Trophoblast cell (in vitro differentiated cells and primary cell): Measurements from ENCODE around the gene CHCHD3.

Experiments
- DNase-seq, 2 donors: peaks; one replicate each; pipeline ENCODE4 v3.0.0-alpha.2; 2016
- H2AFZ ChIP-seq: 2 replicates; pipeline ENCODE4 v1.6.1; 2013; ENCODE audit warnings: low read length, moderate library complexity, mild to moderate bottlenecking; ENCODE audit not compliant: insufficient read depth, poor library complexity
- H2AK5ac ChIP-seq: 2 replicates; pipeline ENCODE4 v1.6.1; 2013; ENCODE audit warnings: mild to moderate bottlenecking, low read length
- H2BK120ac ChIP-seq: 2 replicates; pipeline ENCODE4 v1.6.1; 2013; ENCODE audit warnings: low read length, mild to moderate bottlenecking, moderate library complexity; ENCODE audit not compliant: insufficient read depth, poor library complexity
- H2BK12ac ChIP-seq: 2 replicates; pipeline ENCODE4 v1.6.1; 2013; ENCODE audit warnings: mild to moderate bottlenecking, low read length, moderate library complexity
- H2BK5ac ChIP-seq: 2 replicates; pipeline ENCODE4 v1.6.1; 2013; ENCODE audit warnings: low read length, low read depth, moderate library complexity, mild to moderate bottlenecking; ENCODE audit not compliant: poor library complexity
- H3K14ac ChIP-seq: 2 replicates; pipeline ENCODE4 v1.6.1; 2013; ENCODE audit warnings: mild to moderate bottlenecking, low read length
- H3K18ac ChIP-seq: 2 replicates; pipeline ENCODE4 v1.6.1; 2013; ENCODE audit warnings: mild to moderate bottlenecking, low read length
- H3K23ac ChIP-seq: 2 replicates; pipeline ENCODE4 v1.6.1; 2013; ENCODE audit warnings: low read length
- H3K27ac ChIP-seq: 2 replicates; pipeline ENCODE4 v1.5.1; 2013; ENCODE audit warnings: low read depth, mild to moderate bottlenecking, inconsistent platforms, low read length, moderate library complexity
- H3K27me3 ChIP-seq: 2 replicates; pipeline ENCODE4 v1.6.1; 2013; ENCODE audit warnings: inconsistent platforms, mild to moderate bottlenecking, low read length, moderate library complexity; ENCODE audit not compliant: insufficient read depth
- H3K36me3 ChIP-seq, 2 experiments: 1 replicate in 1 of 2; 2 replicates in 1 of 2; pipeline ENCODE4 v1.6.1; 2013; ENCODE audit warnings: low read length in 2 of 2, mild to moderate bottlenecking in 2 of 2, moderate library complexity in 1 of 2; ENCODE audit not compliant: insufficient read depth in 2 of 2, control insufficient read depth in 1 of 2
- H3K4ac ChIP-seq: 2 replicates; pipeline ENCODE4 v1.6.1; 2013; ENCODE audit warnings: low read depth, mild to moderate bottlenecking, low read length, moderate library complexity
- H3K4me1 ChIP-seq, 2 experiments: 1 replicate in 1 of 2; 2 replicates in 1 of 2; pipeline ENCODE4 v1.6.1; 2013; ENCODE audit warnings: low read length in 2 of 2, mild to moderate bottlenecking in 2 of 2, moderate library complexity in 1 of 2; ENCODE audit not compliant: insufficient read depth in 2 of 2, control insufficient read depth in 1 of 2
- H3K4me2 ChIP-seq: 2 replicates; pipeline ENCODE4 v1.6.1; 2013; ENCODE audit warnings: inconsistent platforms, mild to moderate bottlenecking, low read length, moderate library complexity
- H3K4me3 ChIP-seq: 2 replicates; pipeline ENCODE4 v1.5.1; 2013; ENCODE audit warnings: mild to moderate bottlenecking, low read depth, low read length, inconsistent platforms
- H3K79me1 ChIP-seq: one replicate; pipeline ENCODE4 v1.6.1; 2013; ENCODE audit warnings: low read length
- H3K79me2 ChIP-seq: 2 replicates; pipeline ENCODE4 v1.6.1; 2013; ENCODE audit warnings: low read length, mild to moderate bottlenecking; ENCODE audit not compliant: control insufficient read depth, insufficient read depth, poor library complexity
- H3K9ac ChIP-seq: 2 replicates; pipeline ENCODE4 v1.6.1; 2013; ENCODE audit warnings: mild to moderate bottlenecking, low read length
- H3K9me3 ChIP-seq: 2 replicates; pipeline ENCODE4 v1.6.1; 2013; ENCODE audit warnings: low read depth, mild to moderate bottlenecking, control low read depth, inconsistent platforms, low read length; ENCODE audit not compliant: insufficient read depth
- H4K12ac ChIP-seq: 2 replicates; pipeline ENCODE4 v1.6.1; 2013; ENCODE audit warnings: low read depth, mild to moderate bottlenecking, low read length, moderate library complexity
- H4K8ac ChIP-seq: 2 replicates; pipeline ENCODE4 v1.6.1; 2013; ENCODE audit warnings: low read depth, mild to moderate bottlenecking, low read length, moderate library complexity
- H4K91ac ChIP-seq: one replicate; pipeline ENCODE4 v1.6.1; 2013; ENCODE audit warnings: low read depth, mild to moderate bottlenecking, low read length, moderate library complexity
- WGBS: extraction: QIAGEN DNeasy Blood & Tissue Kit; methylation state at CpG from one replicate; pipeline ENCODE4 v1.1.7; 2013; ENCODE audit warnings: missing lambda C conversion rate; ENCODE audit not compliant: insufficient read length, insufficient coverage; ENCODE audit errors: extremely low coverage; 5-methylcytosine and 5-hydroxymethylcytosine counted together

CHCHD3 gene

DNA sequence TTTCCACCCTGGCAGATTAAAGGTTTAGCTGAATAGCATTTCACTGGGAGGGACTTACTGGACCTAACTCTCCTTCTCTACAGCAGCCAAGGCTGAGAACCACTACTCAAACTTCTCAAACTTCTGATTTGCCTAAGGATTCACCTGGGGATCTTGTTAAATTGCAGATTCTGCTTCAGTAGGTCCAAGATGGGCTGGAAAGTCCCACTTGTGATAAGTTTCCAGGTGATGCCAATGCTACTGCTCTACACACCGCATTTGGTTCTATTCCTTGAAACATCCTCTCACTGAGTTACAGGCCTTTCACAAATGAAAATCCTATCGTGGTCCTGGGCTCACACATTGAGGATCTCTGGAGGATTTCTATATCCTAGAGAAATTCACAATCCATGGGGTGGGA, 147.9 kb downstream of the CHCHD3 start:
- no peak overlapping the region for H3K4ac ChIP-seq
- no peak overlapping the region for H2AK5ac ChIP-seq
- no peak overlapping the region for H2BK5ac ChIP-seq
- H4K12ac ChIP-seq, result no peak overlapping the region
- H2BK120ac ChIP-seq, result no peak overlapping the region
- no peaks in the 10 kb centered on the region for H3K4me1 ChIP-seq
- DNase-seq, result no peak
- H3K9ac ChIP-seq, result no peak overlapping the region
- H2BK12ac ChIP-seq, result no peak overlapping the region
- WGBS, result no CpG with 5 or more reads among the region's 2 CpGs
- H3K27me3 ChIP-seq, result no peaks in the 10 kb centered on the region
- H2AFZ ChIP-seq, result no peak overlapping the region
- H3K27ac ChIP-seq, result no peak overlapping the region
- H3K9me3 ChIP-seq, result no peaks in the 10 kb centered on the region
- H3K4me3 ChIP-seq, result no peak overlapping the region
- H3K23ac ChIP-seq, result no peak overlapping the region
- no peaks in the 10 kb centered on the region for H3K79me2 ChIP-seq
- H3K79me1 ChIP-seq, result no peaks in the 10 kb centered on the region
- no peak overlapping the region for H3K18ac ChIP-seq
- H4K91ac ChIP-seq, result no peak overlapping the region
- no peaks in the 10 kb centered on the region for H3K36me3 ChIP-seq
- no peak overlapping the region for H4K8ac ChIP-seq
- H3K14ac ChIP-seq, result no peak overlapping the region
- H3K4me2 ChIP-seq, result no peak overlapping the region

GRCh38 chr7:132933072-132933458, 148.8 kb downstream of the CHCHD3 start:
- Histone ChIP-seq H3K4me1 (no peaks in the 10 kb centered on the region), H3K4me2 (no peak overlapping the region), H2BK5ac (no peak overlapping the region), H2AK5ac (no peak overlapping the region), H3K23ac (no peak overlapping the region), H3K27me3 (no peaks in the 10 kb centered on the region), H3K4me3 (no peak overlapping the region), H4K8ac (no peak overlapping the region), H2AFZ (no peak overlapping the region), H3K27ac (no peak overlapping the region), H2BK12ac (no peak overlapping the region), H2BK120ac (no peak overlapping the region), H3K4ac (no peak overlapping the region), H3K36me3 (no peaks in the 10 kb centered on the region), H4K12ac (no peak overlapping the region), H3K18ac (no peak overlapping the region), H3K9ac (no peak overlapping the region), H3K14ac (no peak overlapping the region), H3K79me2 (no peaks in the 10 kb centered on the region), H4K91ac (no peak overlapping the region), H3K9me3 (no peaks in the 10 kb centered on the region), H3K79me1 (no peaks in the 10 kb centered on the region)
- DNase-seq, result peak in 1 of 2 donors; percentile 35
- no CpG with 5 or more reads among the region's 4 CpGs for WGBS

- H3K18ac ChIP-seq, result no peak overlapping the region
- no peak overlapping the region for H2AK5ac ChIP-seq
- H4K91ac ChIP-seq, result no peak overlapping the region
- H2BK5ac ChIP-seq, result no peak overlapping the region
- H3K9ac ChIP-seq, result no peak overlapping the region
- H3K14ac ChIP-seq, result no peak overlapping the region
- WGBS, result no CpG with 5 or more reads among the region's 7 CpGs
- no peak for DNase-seq
- H2BK120ac ChIP-seq, result no peak overlapping the region
- H3K27me3 ChIP-seq, result no peaks in the 10 kb centered on the region
- H3K79me1 ChIP-seq, result no peaks in the 10 kb centered on the region
- H3K4me1 ChIP-seq, result no peaks in the 10 kb centered on the region
- no peak overlapping the region for H4K8ac ChIP-seq
- H3K4ac ChIP-seq, result no peak overlapping the region
- H3K23ac ChIP-seq, result no peak overlapping the region
- no peaks in the 10 kb centered on the region for H3K36me3 ChIP-seq
- no peak overlapping the region for H2AFZ ChIP-seq
- H3K4me3 ChIP-seq, result no peak overlapping the region
- H3K9me3 ChIP-seq, result no peaks in the 10 kb centered on the region
- H4K12ac ChIP-seq, result no peak overlapping the region
- no peaks in the 10 kb centered on the region for H3K79me2 ChIP-seq
- no peak overlapping the region for H3K27ac ChIP-seq
- no peak overlapping the region for H3K4me2 ChIP-seq
- H2BK12ac ChIP-seq, result no peak overlapping the region
These were observed 149.4 kb downstream of the CHCHD3 start for GRCh38 chr7:132932296-132933071.

GRCh38 chr7:132930881-132931280, 151.0 kb downstream of the CHCHD3 start:
- no peak overlapping the region for H4K91ac ChIP-seq
- H3K4ac ChIP-seq, result no peak overlapping the region
- H2BK12ac ChIP-seq, result no peak overlapping the region
- H4K8ac ChIP-seq, result no peak overlapping the region
- no peak overlapping the region for H3K23ac ChIP-seq
- no peak overlapping the region for H4K12ac ChIP-seq
- no peaks in the 10 kb centered on the region for H3K79me2 ChIP-seq
- no peak overlapping the region for H3K18ac ChIP-seq
- no peak overlapping the region for H2BK5ac ChIP-seq
- H3K4me2 ChIP-seq, result no peak overlapping the region
- no peak for DNase-seq
- no peak overlapping the region for H3K14ac ChIP-seq
- H3K27me3 ChIP-seq, result no peaks in the 10 kb centered on the region
- no peak overlapping the region for H2AK5ac ChIP-seq
- no peak overlapping the region for H3K4me3 ChIP-seq
- no peaks in the 10 kb centered on the region for H3K36me3 ChIP-seq
- H3K27ac ChIP-seq, result no peak overlapping the region
- WGBS, result no CpG with 5 or more reads among the region's 4 CpGs
- H2AFZ ChIP-seq, result no peak overlapping the region
- H2BK120ac ChIP-seq, result no peak overlapping the region
- no peaks in the 10 kb centered on the region for H3K79me1 ChIP-seq
- no peaks in the 10 kb centered on the region for H3K4me1 ChIP-seq
- H3K9me3 ChIP-seq, result no peaks in the 10 kb centered on the region
- H3K9ac ChIP-seq, result no peak overlapping the region
